OCI-LY1 (cell line): ENCODE measurements around the gene NDUFAF8.

Experiments
- CTCF ChIP-seq: fragments of 200-600 bp; sonication (generic), shearing (Covaris generic); IDR thresholded peaks from 2 replicates; pipeline ENCODE4 v1.5.1; 2017; ENCODE audit warnings: mild to moderate bottlenecking, antibody characterized with exemption, low read length, moderate library complexity, mixed read lengths
- EZH2 ChIP-seq: fragments of 200-600 bp; sonication (generic), shearing (Covaris generic); IDR thresholded peaks from 2 replicates; pipeline ENCODE4 v1.8.0; 2017; ENCODE audit warnings: borderline replicate concordance, mixed run types, mild to moderate bottlenecking, antibody characterized with exemption, low read length, moderate library complexity, mixed read lengths

GRCh38 chr17:81221842-81222619 lies 17.1 kb upstream of the NDUFAF8 start:
- TF ChIP-seq CTCF (no peak), EZH2 (no peak)
